Measurements from ENCODE around the gene DMRTB1.

DMRTB1 gene

DNA sequence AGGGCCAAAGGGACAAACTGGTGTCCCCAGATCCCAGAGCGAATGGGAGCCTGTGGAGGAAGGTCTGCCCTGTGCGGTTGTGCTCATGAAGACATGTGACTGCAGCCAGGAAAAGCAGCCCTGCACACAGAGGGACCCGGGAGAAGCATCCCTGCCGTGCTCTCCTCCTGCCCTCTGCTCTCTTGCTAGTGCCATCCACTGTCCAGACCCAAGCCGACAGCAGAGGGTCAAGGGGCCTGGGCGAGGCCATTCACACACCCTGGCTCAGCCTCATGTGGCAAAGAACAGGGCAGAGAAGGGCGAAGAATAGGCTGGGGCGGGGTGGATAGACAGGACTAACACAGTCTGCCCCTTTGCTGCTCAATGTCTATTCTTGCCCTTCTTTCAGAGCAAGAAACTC is 17.4 kb downstream of the DMRTB1 start:
- Histone ChIP-seq H3K23ac (ENCODE audit: low read length in 2 of 2) (no peak overlapping the region), H3K4me3 (ENCODE audit: insufficient read depth in 1 of 2, low read depth in 1 of 2, low read length in 2 of 2) (no peak overlapping the region), H3K79me1 (replicated peaks; ENCODE audit: low read length, poor library complexity, severe bottlenecking) (no peaks in the 10 kb centered on the region), H3K18ac (ENCODE audit: low read depth in 1 of 2, low read length in 2 of 2) (no peak overlapping the region), H3K4ac (ENCODE audit: low read depth in 1 of 2, low read length in 2 of 2) (no peak overlapping the region), H2BK5ac (ENCODE audit: low read depth, low read length, poor library complexity, severe bottlenecking) (no peak overlapping the region), H2AK5ac (ENCODE audit: low read length, severe bottlenecking) (no peak overlapping the region), H2BK12ac (ENCODE audit: low read length in 2 of 2) (no peak overlapping the region), H2BK120ac (ENCODE audit: low read depth, low read length) (no peak overlapping the region), H4K8ac (ENCODE audit: low read length) (no peak overlapping the region), H3K4me2 (ENCODE audit: low read length, poor library complexity, severe bottlenecking) (no peak overlapping the region), H3K14ac (ENCODE audit: low read length in 2 of 2) (peak overlapping the region in 1 of 2 experiments; percentile 3), H3K4me1 (ENCODE audit: control insufficient read depth, insufficient read depth, low read depth, low read length) (no peaks in the 10 kb centered on the region), H3K9ac (ENCODE audit: low read length) (no peak overlapping the region), H3K27ac (ENCODE audit: low read length, poor library complexity, severe bottlenecking) (no peak overlapping the region), H3K9me3 (ENCODE audit: control insufficient read depth, low read length) (no peaks in the 10 kb centered on the region), H2AFZ (ENCODE audit: low read depth, low read length) (no peak overlapping the region), H3K36me3 (ENCODE audit: control insufficient read depth in 1 of 2, insufficient read depth in 2 of 2, low read depth in 1 of 2, low read length in 2 of 2) (no peaks in the 10 kb centered on the region), H2BK15ac (ENCODE audit: low read depth, poor library complexity, severe bottlenecking) (no peak overlapping the region), H3K27me3 (ENCODE audit: control insufficient read depth in 1 of 2, insufficient read depth in 1 of 2, low read length in 2 of 2) (peaks cover 31 to 60% of the 10 kb centered on the region in 2 experiments), H4K91ac (ENCODE audit: low read length) (no peak overlapping the region)
- WGBS: 87% methylated on average over 8 of the region's 8 CpGs
- DNase-seq: no peak

DNA sequence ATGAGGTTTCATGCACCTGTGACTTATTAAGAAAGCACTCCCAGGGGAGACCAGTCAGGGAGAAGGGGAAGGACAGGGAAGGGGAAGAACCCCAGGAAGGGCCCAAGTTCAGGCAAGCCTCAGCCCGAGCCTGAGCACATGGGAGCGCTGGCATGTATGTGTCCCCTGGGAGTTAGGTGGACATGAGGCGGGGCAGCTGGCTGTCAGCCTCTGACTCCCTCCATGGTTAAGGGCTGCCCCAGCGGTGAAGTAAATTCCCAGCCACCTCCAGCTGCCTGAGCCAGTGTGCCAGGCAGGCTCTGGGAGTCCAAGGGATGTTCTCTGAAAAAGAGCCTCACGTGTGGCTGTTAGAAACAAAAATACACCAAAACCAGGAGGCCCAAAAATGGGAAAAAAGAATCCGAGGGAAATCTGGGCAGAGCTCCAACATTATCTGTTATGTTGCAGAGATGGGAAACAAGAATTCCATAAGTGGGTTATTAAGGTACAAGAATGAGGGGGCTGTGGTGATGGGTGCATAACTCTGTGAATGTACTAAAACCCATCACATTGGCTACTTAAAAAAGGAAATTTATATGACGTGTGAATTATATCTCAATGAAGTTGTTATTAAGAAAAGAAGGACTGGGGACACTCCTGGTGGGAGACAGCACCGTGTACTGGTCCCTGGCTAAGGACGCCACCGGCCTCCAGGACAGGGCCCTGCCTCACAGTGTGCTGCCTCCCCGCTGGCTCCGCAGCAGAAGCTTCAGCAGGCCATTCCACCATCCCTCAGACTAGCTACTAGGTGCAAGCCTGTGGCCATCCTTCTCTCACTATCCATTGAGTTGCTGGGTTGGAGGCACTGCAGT is 18.7 kb downstream of the DMRTB1 start:
- Histone ChIP-seq H3K23ac (ENCODE audit: low read length in 2 of 2) (no peak overlapping the region), H4K91ac (ENCODE audit: low read length) (no peak overlapping the region), H3K4me3 (ENCODE audit: insufficient read depth in 1 of 2, low read depth in 1 of 2, low read length in 2 of 2) (no peak overlapping the region), H3K18ac (ENCODE audit: low read depth in 1 of 2, low read length in 2 of 2) (no peak overlapping the region), H2AK5ac (ENCODE audit: low read length, severe bottlenecking) (no peak overlapping the region), H3K27ac (ENCODE audit: low read length, poor library complexity, severe bottlenecking) (no peak overlapping the region), H3K79me1 (replicated peaks; ENCODE audit: low read length, poor library complexity, severe bottlenecking) (no peaks in the 10 kb centered on the region), H3K4me2 (ENCODE audit: low read length, poor library complexity, severe bottlenecking) (no peak overlapping the region), H3K9ac (ENCODE audit: low read length) (no peak overlapping the region), H2BK5ac (ENCODE audit: low read depth, low read length, poor library complexity, severe bottlenecking) (no peak overlapping the region), H2BK15ac (ENCODE audit: low read depth, poor library complexity, severe bottlenecking) (no peak overlapping the region), H3K4me1 (ENCODE audit: control insufficient read depth, insufficient read depth, low read depth, low read length) (no peaks in the 10 kb centered on the region), H3K27me3 (ENCODE audit: control insufficient read depth in 1 of 2, insufficient read depth in 1 of 2, low read length in 2 of 2) (peaks cover 37 to 72% of the 10 kb centered on the region in 2 experiments), H3K14ac (ENCODE audit: low read length in 2 of 2) (no peak overlapping the region), H2AFZ (ENCODE audit: low read depth, low read length) (no peak overlapping the region), H3K4ac (ENCODE audit: low read depth in 1 of 2, low read length in 2 of 2) (no peak overlapping the region), H3K9me3 (ENCODE audit: control insufficient read depth, low read length) (no peaks in the 10 kb centered on the region), H3K36me3 (ENCODE audit: control insufficient read depth in 1 of 2, insufficient read depth in 2 of 2, low read depth in 1 of 2, low read length in 2 of 2) (no peaks in the 10 kb centered on the region), H2BK12ac (ENCODE audit: low read length in 2 of 2) (no peak overlapping the region), H2BK120ac (ENCODE audit: low read depth, low read length) (no peak overlapping the region), H4K8ac (ENCODE audit: low read length) (no peak overlapping the region)
- 89% methylated on average over 12 of the region's 12 CpGs for WGBS
- no peak for DNase-seq

DNA sequence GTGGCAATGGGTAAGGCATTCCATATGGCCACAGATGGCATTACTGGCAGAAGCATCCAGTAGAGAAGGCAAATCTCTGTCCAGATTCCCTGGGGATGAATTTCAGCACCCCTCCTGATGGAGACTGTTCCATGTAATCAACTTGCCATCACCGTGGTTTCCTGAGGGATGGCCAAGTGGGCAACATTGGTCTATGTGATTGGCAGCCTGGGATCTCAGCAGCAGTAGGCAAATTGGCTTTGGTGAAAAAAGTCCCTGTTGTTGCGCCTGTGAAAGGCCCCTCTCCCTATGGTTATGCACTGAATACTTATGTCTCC is 19.3 kb downstream of the DMRTB1 start:
- Histone ChIP-seq H2BK15ac (ENCODE audit: low read depth, poor library complexity, severe bottlenecking) (no peak overlapping the region), H3K9me3 (ENCODE audit: control insufficient read depth, low read length) (no peaks in the 10 kb centered on the region), H3K4ac (ENCODE audit: low read depth in 1 of 2, low read length in 2 of 2) (no peak overlapping the region), H3K4me1 (ENCODE audit: control insufficient read depth, insufficient read depth, low read depth, low read length) (no peaks in the 10 kb centered on the region), H3K27ac (ENCODE audit: low read length, poor library complexity, severe bottlenecking) (no peak overlapping the region), H4K8ac (ENCODE audit: low read length) (no peak overlapping the region), H3K27me3 (ENCODE audit: control insufficient read depth in 1 of 2, insufficient read depth in 1 of 2, low read length in 2 of 2) (peaks cover 37 to 77% of the 10 kb centered on the region in 2 experiments), H2BK120ac (ENCODE audit: low read depth, low read length) (no peak overlapping the region), H3K23ac (ENCODE audit: low read length in 2 of 2) (no peak overlapping the region), H2AFZ (ENCODE audit: low read depth, low read length) (no peak overlapping the region), H2AK5ac (ENCODE audit: low read length, severe bottlenecking) (no peak overlapping the region), H3K14ac (ENCODE audit: low read length in 2 of 2) (no peak overlapping the region), H3K18ac (ENCODE audit: low read depth in 1 of 2, low read length in 2 of 2) (no peak overlapping the region), H2BK12ac (ENCODE audit: low read length in 2 of 2) (no peak overlapping the region), H3K9ac (ENCODE audit: low read length) (no peak overlapping the region), H3K4me3 (ENCODE audit: insufficient read depth in 1 of 2, low read depth in 1 of 2, low read length in 2 of 2) (no peak overlapping the region), H3K36me3 (ENCODE audit: control insufficient read depth in 1 of 2, insufficient read depth in 2 of 2, low read depth in 1 of 2, low read length in 2 of 2) (no peaks in the 10 kb centered on the region), H2BK5ac (ENCODE audit: low read depth, low read length, poor library complexity, severe bottlenecking) (no peak overlapping the region), H4K91ac (ENCODE audit: low read length) (no peak overlapping the region), H3K4me2 (ENCODE audit: low read length, poor library complexity, severe bottlenecking) (no peak overlapping the region), H3K79me1 (replicated peaks; ENCODE audit: low read length, poor library complexity, severe bottlenecking) (no peaks in the 10 kb centered on the region)
- 93% methylated on average over 2 of the region's 2 CpGs for WGBS
- no peak for DNase-seq

DNA sequence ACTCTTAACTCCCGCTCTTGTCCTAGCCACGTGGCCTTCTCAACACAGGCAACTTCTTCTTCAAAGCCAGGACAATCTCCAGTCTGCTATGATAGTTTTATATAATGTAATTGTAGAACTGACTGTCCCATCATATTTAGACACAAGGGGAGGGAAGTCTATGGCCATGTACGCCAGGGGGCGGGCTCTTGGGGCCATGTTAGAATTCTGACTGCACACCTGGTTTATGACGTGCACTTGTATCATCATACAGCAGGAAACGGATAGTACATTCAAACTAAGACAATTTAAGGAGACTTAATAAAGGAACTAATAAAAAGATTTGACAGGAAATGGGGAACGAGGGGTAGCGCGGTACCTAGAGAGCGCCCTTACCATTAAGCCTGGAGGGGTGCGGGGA is 21.5 kb downstream of the DMRTB1 start:
- WGBS: 94% methylated on average over 9 of the region's 11 CpGs
- no peak overlapping the region for H2AFZ ChIP-seq (ENCODE audit: low read depth, low read length)
- H4K91ac ChIP-seq (ENCODE audit: low read length): no peak overlapping the region
- no peak overlapping the region for H2BK12ac ChIP-seq (ENCODE audit: low read length in 2 of 2)
- H3K27ac ChIP-seq (ENCODE audit: low read length, poor library complexity, severe bottlenecking): no peak overlapping the region
- no peak overlapping the region for H3K18ac ChIP-seq (ENCODE audit: low read depth in 1 of 2, low read length in 2 of 2)
- no peak overlapping the region for H3K23ac ChIP-seq (ENCODE audit: low read length in 2 of 2)
- H3K27me3 ChIP-seq (ENCODE audit: control insufficient read depth in 1 of 2, insufficient read depth in 1 of 2, low read length in 2 of 2): peaks cover 33 to 93% of the 10 kb centered on the region in 2 experiments
- H3K4ac ChIP-seq (ENCODE audit: low read depth in 1 of 2, low read length in 2 of 2): no peak overlapping the region
- H2BK15ac ChIP-seq (ENCODE audit: low read depth, poor library complexity, severe bottlenecking): no peak overlapping the region
- no peak for DNase-seq
- H3K14ac ChIP-seq (ENCODE audit: low read length in 2 of 2): no peak overlapping the region
- no peak overlapping the region for H3K9ac ChIP-seq (ENCODE audit: low read length)
- no peak overlapping the region for H3K4me3 ChIP-seq (ENCODE audit: insufficient read depth in 1 of 2, low read depth in 1 of 2, low read length in 2 of 2)
- no peak overlapping the region for H4K8ac ChIP-seq (ENCODE audit: low read length)
- H2BK120ac ChIP-seq (ENCODE audit: low read depth, low read length): no peak overlapping the region
- H2BK5ac ChIP-seq (ENCODE audit: low read depth, low read length, poor library complexity, severe bottlenecking): no peak overlapping the region
- no peak overlapping the region for H3K4me2 ChIP-seq (ENCODE audit: low read length, poor library complexity, severe bottlenecking)
- no peaks in the 10 kb centered on the region for H3K36me3 ChIP-seq (ENCODE audit: control insufficient read depth in 1 of 2, insufficient read depth in 2 of 2, low read depth in 1 of 2, low read length in 2 of 2)
- H3K9me3 ChIP-seq (ENCODE audit: control insufficient read depth, low read length): no peaks in the 10 kb centered on the region
- H3K79me1 ChIP-seq (replicated peaks; ENCODE audit: low read length, poor library complexity, severe bottlenecking): no peaks in the 10 kb centered on the region
- H3K4me1 ChIP-seq (ENCODE audit: control insufficient read depth, insufficient read depth, low read depth, low read length): peaks cover 1% of the 10 kb centered on the region
- H2AK5ac ChIP-seq (ENCODE audit: low read length, severe bottlenecking): no peak overlapping the region
